HEK293T (cell line): ENCODE data around the gene PRR15L.

ENCODE experiments used
- CTCF ChIA-PET: fragments of 350-600 bp; formaldehyde crosslinking; extraction: SDS; loops from one replicate; lab custom pipeline; 2021; ENCODE audit warnings: antibody characterized with exemption, inconsistent platforms; lab: Yijun Ruan, JAX
- POLR2A ChIA-PET: fragments of 350-600 bp; formaldehyde crosslinking; extraction: SDS; loops from one replicate; lab custom pipeline; 2020; ENCODE audit warnings: antibody characterized with exemption, inconsistent platforms; lab: Yijun Ruan, JAX
- DNase-seq: peaks from one replicate; pipeline ENCODE4 v3.0.0; 2012; ENCODE audit warnings: mixed read lengths; ENCODE audit errors: extremely low spot score
- ARNT ChIP-seq: fragments of 450-650 bp; IDR thresholded peaks from 2 replicates; pipeline ENCODE4 v1.6.1; 2017; ENCODE audit warnings: mild to moderate bottlenecking
- BHLHE40 ChIP-seq: fragments of 450-650 bp; IDR thresholded peaks from 2 replicates; pipeline ENCODE4 v1.6.1; 2016; ENCODE audit warnings: mild to moderate bottlenecking, moderate library complexity, borderline replicate concordance
- CTBP1 ChIP-seq: fragments of 450-650 bp; IDR thresholded peaks from 2 replicates; pipeline ENCODE4 v1.6.1; 2016; ENCODE audit warnings: borderline replicate concordance
- ELF4 ChIP-seq: fragments of 450-650 bp; IDR thresholded peaks from 2 replicates; pipeline ENCODE4 v1.6.1; 2017; ENCODE audit warnings: antibody characterized with exemption
- FOXA1 ChIP-seq: fragments of 450-650 bp; IDR thresholded peaks from 2 replicates; pipeline ENCODE4 v1.6.1; 2016; ENCODE audit warnings: mild to moderate bottlenecking
- FOXK2 ChIP-seq: fragments of 450-650 bp; IDR thresholded peaks from 2 replicates; pipeline ENCODE4 v1.6.1; 2016; ENCODE audit warnings: mild to moderate bottlenecking
- FOXM1 ChIP-seq: fragments of 450-650 bp; IDR thresholded peaks from 2 replicates; pipeline ENCODE4 v1.6.1; 2017; ENCODE audit warnings: mild to moderate bottlenecking, borderline replicate concordance
- HDGF ChIP-seq: fragments of 450-650 bp; IDR thresholded peaks from 2 replicates; pipeline ENCODE4 v1.6.1; 2017; ENCODE audit warnings: antibody characterized with exemption, borderline replicate concordance
- L3MBTL2 ChIP-seq: fragments of 450-650 bp; conservative IDR thresholded peaks from 2 replicates; pipeline ENCODE4 v1.6.1; 2016; ENCODE audit warnings: mild to moderate bottlenecking
- LEF1 ChIP-seq: fragments of 450-650 bp; IDR thresholded peaks from 2 replicates; pipeline ENCODE4 v1.6.1; 2017; ENCODE audit warnings: mild to moderate bottlenecking, borderline replicate concordance
- NFRKB ChIP-seq: fragments of 450-650 bp; IDR thresholded peaks from 2 replicates; pipeline ENCODE4 v1.6.1; 2016; ENCODE audit warnings: mild to moderate bottlenecking, moderate library complexity
- SP1 ChIP-seq: fragments of 450-650 bp; IDR thresholded peaks from 2 replicates; pipeline ENCODE4 v1.6.1; 2017
- SUZ12 ChIP-seq: fragments of 450-650 bp; IDR thresholded peaks from 2 replicates; pipeline ENCODE4 v1.6.1; 2016; ENCODE audit warnings: mild to moderate bottlenecking
- TARDBP ChIP-seq: fragments of 450-650 bp; IDR thresholded peaks from 2 replicates; pipeline ENCODE4 v1.6.1; 2016
- ZNF384 ChIP-seq: fragments of 450-650 bp; IDR thresholded peaks from 2 replicates; pipeline ENCODE4 v1.6.1; 2016
- TF ChIP-seq, protein P1 (sequence below): fragments of 450-650 bp; IDR thresholded peaks from 2 replicates; pipeline ENCODE4 v1.6.1; 2016

PRR15L gene

DNA sequence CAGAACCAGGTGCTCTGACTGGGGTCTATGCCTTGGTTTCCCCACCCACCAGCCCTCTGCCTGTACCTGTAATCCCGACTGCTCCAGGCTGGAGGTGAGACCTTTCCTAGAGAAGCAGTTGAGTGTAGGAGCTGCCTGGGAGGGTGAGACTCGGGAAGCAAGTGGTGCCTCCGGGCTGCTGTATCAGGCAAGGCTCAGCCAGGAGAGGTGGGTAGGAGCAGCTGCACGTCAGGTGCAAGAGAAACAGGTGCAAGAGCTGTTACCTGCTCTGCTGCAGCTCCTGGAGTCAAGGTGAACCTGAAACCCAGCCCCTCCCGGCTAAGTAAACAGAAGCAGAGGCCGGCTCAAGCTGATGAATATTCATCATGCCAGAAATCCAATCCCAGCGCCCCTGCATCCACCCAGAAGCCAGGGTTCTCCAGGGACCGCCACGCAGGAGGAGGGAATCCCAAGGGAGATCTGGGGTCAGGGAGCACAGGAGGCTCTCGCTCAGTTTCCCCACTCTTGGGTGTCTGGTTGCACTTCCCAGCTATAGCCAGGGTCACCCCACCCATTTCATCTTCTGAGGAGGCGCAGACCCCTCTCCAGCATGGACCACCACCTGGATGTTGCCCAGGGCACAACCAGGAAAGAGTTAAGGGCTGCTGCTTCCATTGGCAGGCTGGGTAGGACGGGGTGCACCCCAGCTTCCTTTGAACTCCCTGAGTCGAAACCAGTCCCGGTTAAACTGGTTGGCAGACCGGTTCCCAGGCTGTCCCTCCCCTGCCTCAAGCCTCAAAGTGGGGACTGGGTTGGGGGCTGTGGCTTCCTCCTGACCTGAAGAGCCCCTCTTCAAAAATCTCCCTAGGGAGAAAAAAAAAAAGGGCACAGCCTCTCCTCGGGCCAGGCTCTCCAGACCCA is at the start of gene PRR15L:
PRR15L (minus strand) TSS at position 293 of the 900 bp plus-strand sequence. CDS start 4,649 bp downstream, outside the sequence.
- ChIA-PET POLR2A (interaction anchor here (0.9 to 3.0 kb wide), 6 partner anchors 11 to 126 kb away, joined by 3 to 14 read pairs (median 4); partner anchors contain the start of genes CDK5RAP3, LRRC46, MRPL10 and PNPO), CTCF (interaction anchor here (0.7 to 3.2 kb wide), 4 partner anchors 9 to 15 kb away, joined by 3 to 16 read pairs (median 8); partner anchors contain the start of gene CDK5RAP3)
- TF ChIP-seq FOXK2 = no peak
- TF ChIP-seq TARDBP = no peak
- TF ChIP-seq HDGF = no peak
- no peak for TF ChIP-seq CTBP1
- TF ChIP-seq FOXM1 = no peak
- no peak for TF ChIP-seq LEF1
- TF ChIP-seq SP1 = no peak
- no peak for TF ChIP-seq SUZ12
- TF ChIP-seq BHLHE40 = no peak
- no peak for TF ChIP-seq NFRKB
- no peak for TF ChIP-seq L3MBTL2
- TF ChIP-seq ZNF384 = no peak
- no peak for TF ChIP-seq ARNT
- no peak for TF ChIP-seq FOXA1
- TF ChIP-seq ELF4 = no peak
- no peak for DNase-seq

- no peak for DNase-seq
- ChIA-PET POLR2A (interaction anchor here (1.4 kb wide), 1 partner anchor 66 kb away, joined by 3 read pairs; the partner anchor contains the start of gene PNPO), CTCF (interaction anchor here (1.0 kb wide), 1 partner anchor 11 kb away, joined by 4 read pairs; no protein-coding TSS in a partner anchor)
- TF ChIP-seq HDGF (no peak), ZNF384 (no peak)
- TF ChIP-seq, protein P1, sequence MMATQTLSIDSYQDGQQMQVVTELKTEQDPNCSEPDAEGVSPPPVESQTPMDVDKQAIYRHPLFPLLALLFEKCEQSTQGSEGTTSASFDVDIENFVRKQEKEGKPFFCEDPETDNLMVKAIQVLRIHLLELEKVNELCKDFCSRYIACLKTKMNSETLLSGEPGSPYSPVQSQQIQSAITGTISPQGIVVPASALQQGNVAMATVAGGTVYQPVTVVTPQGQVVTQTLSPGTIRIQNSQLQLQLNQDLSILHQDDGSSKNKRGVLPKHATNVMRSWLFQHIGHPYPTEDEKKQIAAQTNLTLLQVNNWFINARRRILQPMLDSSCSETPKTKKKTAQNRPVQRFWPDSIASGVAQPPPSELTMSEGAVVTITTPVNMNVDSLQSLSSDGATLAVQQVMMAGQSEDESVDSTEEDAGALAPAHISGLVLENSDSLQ = peak; percentile 61
Measured at GRCh38 chr17:48006936-48007709, 49.4 kb upstream of the PRR15L start.

DNA sequence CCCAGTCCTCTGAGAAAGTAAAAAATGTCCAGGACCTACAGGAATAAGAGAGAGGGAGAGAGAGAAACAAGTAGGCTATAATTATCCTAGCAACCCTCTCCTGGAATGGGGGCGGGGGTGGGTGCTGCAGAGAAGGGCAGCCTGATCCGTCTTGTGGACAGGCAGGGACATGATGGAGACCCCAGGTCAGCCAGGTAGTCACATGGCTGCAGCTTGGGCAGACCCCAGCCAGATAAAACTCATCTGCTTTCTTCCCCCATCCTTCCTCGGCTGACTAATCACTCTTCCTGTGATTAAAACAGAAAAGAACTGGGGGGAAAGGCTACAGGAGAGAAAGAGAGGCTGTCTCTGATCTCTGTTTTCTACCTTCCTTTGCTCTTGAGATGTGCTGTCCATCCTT is 47.3 kb upstream of the PRR15L start:
- ChIA-PET POLR2A (no interaction called here), CTCF (no interaction called here)
- TF ChIP-seq FOXA1 (no peak), TARDBP (no peak), FOXM1 (no peak), NFRKB (no peak), L3MBTL2 (no peak), LEF1 (no peak), HDGF (no peak), CTBP1 (no peak)
- TF ChIP-seq, protein P1 = no peak
- no peak for DNase-seq

- ChIA-PET CTCF (no interaction called here), POLR2A (interaction anchor here (1.7 kb wide), 1 partner anchor 9 kb away, joined by 5 read pairs; no protein-coding TSS in a partner anchor)
- TF ChIP-seq TARDBP (no peak), LEF1 (no peak), CTBP1 (no peak), HDGF (no peak), SP1 (no peak), FOXM1 (no peak), FOXK2 (no peak), ZNF384 (no peak), ELF4 (no peak), L3MBTL2 (no peak)
- DNase-seq = no peak
Measured at GRCh38 chr17:48003417-48004151, 45.9 kb upstream of the PRR15L start.

- TF ChIP-seq L3MBTL2 = no peak
- TF ChIP-seq SUZ12 = no peak
- no peak for TF ChIP-seq NFRKB
- TF ChIP-seq SP1 = no peak
- no peak for TF ChIP-seq HDGF
- TF ChIP-seq BHLHE40 = no peak
- TF ChIP-seq CTBP1 = no peak
- no peak for TF ChIP-seq ELF4
- TF ChIP-seq FOXA1 = no peak
- no peak for TF ChIP-seq LEF1
- CTCF ChIA-PET = interaction anchor here (1.1 kb wide), 1 partner anchor 8 kb away, joined by 5 read pairs; no protein-coding TSS in a partner anchor
- POLR2A ChIA-PET = interaction anchor here (1.7 kb wide), 1 partner anchor 9 kb away, joined by 5 read pairs; no protein-coding TSS in a partner anchor
- no peak for DNase-seq
Measured at GRCh38 chr17:48002916-48003416, 45.3 kb upstream of the PRR15L start.
